A673 (cell line): Measurements from ENCODE around the gene IL36B. TPM values are rescaled to one million over a fixed set of nuclear protein-coding genes. Genes with fewer than 3 reads are reported as not detected.

ENCODE experiments used
- BruUV-seq: library from RNA; stranded (reverse); fragments of 400-500 nt; replicated peaks from 2 replicates; lab custom pipeline; 2021; lab: Mats Ljungman, UMichigan
- CTCF ChIA-PET: fragments of 300-600 bp; sonication (Branson Sonifier 250); formaldehyde crosslinking; loops from one replicate; lab custom pipeline; 2022; ENCODE audit warnings: antibody characterized with exemption; lab: Charles Lee
- POLR2A ChIA-PET: fragments of 300-600 bp; sonication (Branson Sonifier 250); formaldehyde crosslinking; loops from one replicate; lab custom pipeline; 2022; ENCODE audit warnings: antibody characterized with exemption; ENCODE audit not compliant: low non-redundant PET; lab: Charles Lee
- DNase-seq: peaks from one replicate; pipeline ENCODE4 v3.0.0-alpha.2; 2015; ENCODE audit warnings: low spot score
- H3K27ac ChIP-seq: fragments of 200-600 bp; sonication (generic); 2 replicates; pipeline ENCODE4 v1.5.1; 2016; ENCODE audit warnings: mixed run types, low read depth, mild to moderate bottlenecking, mixed read lengths, antibody characterized with exemption, low read length; ENCODE audit not compliant: poor library complexity, severe bottlenecking
- H3K27me3 ChIP-seq: fragments of 200-600 bp; sonication (generic); replicated peaks from 2 replicates; pipeline ENCODE4 v1.6.1; 2017; ENCODE audit warnings: mixed run types, low read depth, mild to moderate bottlenecking, mixed read lengths, antibody characterized with exemption, low read length; ENCODE audit not compliant: insufficient read depth, poor library complexity
- H3K36me3 ChIP-seq: fragments of 200-600 bp; sonication (generic); 2 replicates; pipeline ENCODE4 v1.6.1; 2016; ENCODE audit warnings: mixed run types, mild to moderate bottlenecking, mixed read lengths, antibody characterized with exemption, low read length; ENCODE audit not compliant: insufficient read depth, poor library complexity, severe bottlenecking
- H3K4me1 ChIP-seq: fragments of 200-600 bp; sonication (generic); 2 replicates; pipeline ENCODE4 v1.6.1; 2017; ENCODE audit warnings: mixed run types, mild to moderate bottlenecking, mixed read lengths, antibody characterized with exemption, low read length; ENCODE audit not compliant: insufficient read depth, poor library complexity, severe bottlenecking
- H3K4me3 ChIP-seq: fragments of 200-600 bp; sonication (generic); 2 replicates; pipeline ENCODE4 v1.5.1; 2016; ENCODE audit warnings: low read depth, mixed run types, mild to moderate bottlenecking, mixed read lengths, low read length; ENCODE audit not compliant: poor library complexity, severe bottlenecking
- H3K9me3 ChIP-seq: fragments of 200-600 bp; sonication (generic); 2 replicates; pipeline ENCODE4 v1.6.1; 2016; ENCODE audit warnings: mixed run types, low read depth, mild to moderate bottlenecking, mixed read lengths, antibody characterized with exemption, low read length; ENCODE audit not compliant: poor library complexity, severe bottlenecking
- EZH2 ChIP-seq: fragments of 200-600 bp; sonication (generic); IDR thresholded peaks from 2 replicates; pipeline ENCODE4 v1.6.1; 2017; ENCODE audit warnings: borderline replicate concordance, low read depth, mild to moderate bottlenecking, mixed read lengths, antibody characterized with exemption, low read length; ENCODE audit not compliant: poor library complexity, severe bottlenecking
- intact Hi-C: fragments of 100-400 bp; cut with micrococcal nuclease; formaldehyde crosslinking; loops from one replicate; pipeline ENCODE4 v1.10.0; 2022; ENCODE audit not compliant: unreplicated experiment
- total RNA-seq: library from RNA; stranded (reverse); gene quantifications from 2 replicates; pipeline ENCODE4 v1.2.3, GENCODE V29; 2021
- TF ChIP-seq, protein P1 (sequence below): fragments of 300-800, 200-600 bp; sonication (generic); conservative IDR thresholded peaks from 2 replicates; pipeline ENCODE4 v1.5.1; 2017; ENCODE audit warnings: low read depth, mild to moderate bottlenecking, antibody characterized with exemption, low read length, moderate library complexity, mixed read lengths

Gene IL36B
- total RNA-seq, 1 experiment from 2014 or later, result not detected

DNA sequence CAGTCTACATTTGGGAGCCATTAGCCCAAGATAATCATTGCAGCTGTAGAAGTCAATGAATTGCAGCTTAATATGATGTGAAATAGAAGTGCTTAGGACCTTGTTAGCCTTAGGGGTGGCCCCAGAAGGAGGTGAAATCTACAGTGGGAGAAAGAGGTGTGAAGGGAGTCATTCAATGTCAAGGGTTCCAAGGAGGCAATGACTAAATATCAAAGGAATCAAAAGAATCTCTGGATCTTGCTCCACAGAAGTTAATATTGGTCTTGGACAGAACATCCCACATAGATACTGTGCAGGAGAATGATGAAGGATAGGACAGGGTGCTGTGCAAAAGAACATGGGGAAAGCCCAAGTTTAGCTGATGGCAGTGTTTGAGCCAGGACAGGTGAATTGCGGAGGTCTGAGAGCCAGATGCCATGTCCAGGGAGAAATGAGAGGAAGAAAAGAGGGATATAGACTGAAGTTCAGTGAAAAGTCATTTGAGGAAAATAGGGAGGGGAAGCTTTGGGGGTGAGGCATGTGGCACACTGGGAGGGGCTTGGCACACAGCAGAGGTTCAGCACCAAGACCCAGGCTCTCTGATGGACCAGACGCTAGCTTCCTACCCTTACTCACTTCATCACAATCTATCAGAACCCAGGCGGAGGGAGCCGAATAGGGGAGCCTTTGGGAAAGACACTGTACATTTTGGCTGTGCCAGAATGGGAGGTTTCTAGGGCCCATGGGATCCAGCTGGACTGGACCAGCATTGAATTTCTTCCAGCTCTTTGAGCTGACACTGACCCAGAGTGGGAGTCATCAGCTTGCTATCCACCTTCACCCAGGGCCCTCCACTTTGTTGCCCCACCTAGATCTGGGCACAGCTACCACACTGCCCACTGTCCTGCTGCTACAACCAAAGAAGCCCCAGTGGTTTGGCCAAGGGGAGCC, 17.3 kb upstream of the IL36B start:
- Histone ChIP-seq H3K27me3 (no peaks in the 10 kb centered on the region), H3K4me1 (no peaks in the 10 kb centered on the region), H3K9me3 (no peaks in the 10 kb centered on the region), H3K27ac (no peak overlapping the region), H3K4me3 (no peak overlapping the region), H3K36me3 (no peaks in the 10 kb centered on the region)
- BruUV-seq, result no TSS peak
- DNase-seq, result no peak
- intact Hi-C loops, result no loop called here
- ChIA-PET POLR2A (interaction anchor here (0.6 kb wide), 1 partner anchor 53 kb away, joined by 3 read pairs; no protein-coding TSS in a partner anchor), CTCF (no interaction called here)
- TF ChIP-seq, protein P1, sequence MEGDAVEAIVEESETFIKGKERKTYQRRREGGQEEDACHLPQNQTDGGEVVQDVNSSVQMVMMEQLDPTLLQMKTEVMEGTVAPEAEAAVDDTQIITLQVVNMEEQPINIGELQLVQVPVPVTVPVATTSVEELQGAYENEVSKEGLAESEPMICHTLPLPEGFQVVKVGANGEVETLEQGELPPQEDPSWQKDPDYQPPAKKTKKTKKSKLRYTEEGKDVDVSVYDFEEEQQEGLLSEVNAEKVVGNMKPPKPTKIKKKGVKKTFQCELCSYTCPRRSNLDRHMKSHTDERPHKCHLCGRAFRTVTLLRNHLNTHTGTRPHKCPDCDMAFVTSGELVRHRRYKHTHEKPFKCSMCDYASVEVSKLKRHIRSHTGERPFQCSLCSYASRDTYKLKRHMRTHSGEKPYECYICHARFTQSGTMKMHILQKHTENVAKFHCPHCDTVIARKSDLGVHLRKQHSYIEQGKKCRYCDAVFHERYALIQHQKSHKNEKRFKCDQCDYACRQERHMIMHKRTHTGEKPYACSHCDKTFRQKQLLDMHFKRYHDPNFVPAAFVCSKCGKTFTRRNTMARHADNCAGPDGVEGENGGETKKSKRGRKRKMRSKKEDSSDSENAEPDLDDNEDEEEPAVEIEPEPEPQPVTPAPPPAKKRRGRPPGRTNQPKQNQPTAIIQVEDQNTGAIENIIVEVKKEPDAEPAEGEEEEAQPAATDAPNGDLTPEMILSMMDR, result no peak
- TF ChIP-seq EZH2, result no peak

DNA sequence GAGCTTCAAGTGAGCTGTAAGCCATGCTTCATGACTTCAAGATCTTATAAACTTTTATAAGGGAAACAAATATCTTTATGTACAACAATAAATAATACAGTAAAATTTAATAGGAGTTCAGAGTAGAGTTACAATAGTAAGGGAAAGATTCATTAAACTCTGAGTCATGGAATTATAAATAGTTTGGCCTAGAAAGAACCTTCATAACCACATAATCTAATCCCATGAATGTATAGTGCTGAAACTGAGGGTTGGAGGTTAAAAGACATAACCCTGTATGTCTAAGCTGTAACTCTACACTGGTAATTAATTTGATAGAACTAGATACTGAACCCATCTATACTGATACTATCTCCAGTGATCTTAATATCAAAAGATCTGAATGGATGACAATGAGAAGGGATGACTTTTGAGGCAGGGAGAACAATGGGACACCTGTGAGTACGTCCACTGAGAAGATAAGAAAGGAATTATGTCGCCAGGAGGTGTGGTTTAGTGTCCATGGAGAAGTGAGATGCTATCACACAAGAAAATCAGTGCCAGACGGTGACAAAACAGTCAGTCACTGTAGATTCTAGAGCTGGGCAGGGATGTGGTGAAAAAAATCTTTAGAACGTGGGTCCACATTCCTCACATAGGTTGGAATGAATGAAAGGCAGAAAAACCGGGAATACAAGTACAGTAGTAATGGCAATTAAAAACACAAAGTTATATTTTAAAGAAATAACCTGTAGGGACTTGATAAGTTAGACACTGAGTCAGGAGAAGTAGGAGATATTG, 16.2 kb upstream of the IL36B start:
- intact Hi-C loops, result no loop called here
- H3K4me3 ChIP-seq, result no peak overlapping the region
- CTCF ChIA-PET, result no interaction called here

DNA sequence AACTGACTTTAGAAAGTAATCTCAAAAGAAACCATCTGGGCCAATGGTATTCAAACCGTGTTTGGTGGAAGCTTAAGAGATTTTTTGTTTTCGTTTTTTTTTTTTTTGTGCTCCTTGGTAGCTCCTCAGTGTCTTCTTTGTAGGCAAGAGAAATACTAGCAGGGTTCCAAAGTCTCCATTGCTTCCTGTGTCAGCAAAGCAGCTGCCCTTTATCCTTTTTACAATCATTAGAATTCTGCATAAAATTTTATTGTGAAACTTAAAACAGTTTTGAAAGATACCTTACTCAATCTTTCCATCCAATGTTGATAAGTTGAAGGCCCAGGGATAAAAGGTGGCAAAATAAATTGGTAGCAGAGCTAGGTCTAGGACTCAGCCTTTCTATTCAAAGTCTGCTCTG, 15.6 kb upstream of the IL36B start:
- Histone ChIP-seq H3K27ac (no peak overlapping the region), H3K36me3 (no peaks in the 10 kb centered on the region), H3K27me3 (peaks cover 6% of the 10 kb centered on the region), H3K9me3 (no peaks in the 10 kb centered on the region), H3K4me3 (no peak overlapping the region), H3K4me1 (no peaks in the 10 kb centered on the region)
- BruUV-seq, result no TSS peak
- ChIA-PET CTCF (interaction anchor here (0.7 kb wide), 1 partner anchor 27 kb away, joined by 3 read pairs; no protein-coding TSS in a partner anchor), POLR2A (no interaction called here)
- intact Hi-C loops, result no loop called here
- DNase-seq, result no peak
- TF ChIP-seq EZH2, result no peak
- TF ChIP-seq, protein P1, result no peak

More for the DNA sequence above, 16.2 kb upstream of the IL36B start:
- BruUV-seq, result no TSS peak
- peaks cover under 1% of the 10 kb centered on the region for H3K27me3 ChIP-seq
- no peak for DNase-seq
- no peaks in the 10 kb centered on the region for H3K36me3 ChIP-seq
- H3K4me1 ChIP-seq, result no peaks in the 10 kb centered on the region
- H3K9me3 ChIP-seq, result no peaks in the 10 kb centered on the region
- POLR2A ChIA-PET, result no interaction called here
- TF ChIP-seq, protein P1, result no peak
- TF ChIP-seq EZH2, result no peak
- no peak overlapping the region for H3K27ac ChIP-seq
